ENCODE data around the gene ZBTB7C.

DNA sequence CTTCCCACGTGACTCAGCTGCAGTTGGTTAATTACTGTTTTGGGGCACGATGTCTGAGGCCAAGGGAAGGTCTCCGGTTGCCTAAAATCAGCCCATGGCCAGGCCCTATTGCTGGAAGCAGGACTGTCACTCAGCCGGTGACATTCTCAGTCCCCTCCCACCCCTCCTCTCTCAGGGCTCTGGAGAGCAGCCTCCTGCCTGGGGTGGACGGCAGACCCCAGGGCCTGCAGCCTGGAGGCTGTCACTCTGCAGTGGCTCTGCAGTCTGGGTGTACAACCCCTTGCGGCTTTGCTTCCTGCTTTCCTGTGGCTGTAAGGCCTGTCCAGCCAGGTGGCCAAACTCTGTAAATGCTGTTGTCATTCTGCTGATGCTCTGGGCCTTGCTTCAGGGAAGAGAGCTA, 32.8 kb downstream of the ZBTB7C start:
- TF ChIP-seq POLR2A (IDR thresholded peaks at IDR 0.05): no peak
- TF ChIP-seq, protein P1, sequence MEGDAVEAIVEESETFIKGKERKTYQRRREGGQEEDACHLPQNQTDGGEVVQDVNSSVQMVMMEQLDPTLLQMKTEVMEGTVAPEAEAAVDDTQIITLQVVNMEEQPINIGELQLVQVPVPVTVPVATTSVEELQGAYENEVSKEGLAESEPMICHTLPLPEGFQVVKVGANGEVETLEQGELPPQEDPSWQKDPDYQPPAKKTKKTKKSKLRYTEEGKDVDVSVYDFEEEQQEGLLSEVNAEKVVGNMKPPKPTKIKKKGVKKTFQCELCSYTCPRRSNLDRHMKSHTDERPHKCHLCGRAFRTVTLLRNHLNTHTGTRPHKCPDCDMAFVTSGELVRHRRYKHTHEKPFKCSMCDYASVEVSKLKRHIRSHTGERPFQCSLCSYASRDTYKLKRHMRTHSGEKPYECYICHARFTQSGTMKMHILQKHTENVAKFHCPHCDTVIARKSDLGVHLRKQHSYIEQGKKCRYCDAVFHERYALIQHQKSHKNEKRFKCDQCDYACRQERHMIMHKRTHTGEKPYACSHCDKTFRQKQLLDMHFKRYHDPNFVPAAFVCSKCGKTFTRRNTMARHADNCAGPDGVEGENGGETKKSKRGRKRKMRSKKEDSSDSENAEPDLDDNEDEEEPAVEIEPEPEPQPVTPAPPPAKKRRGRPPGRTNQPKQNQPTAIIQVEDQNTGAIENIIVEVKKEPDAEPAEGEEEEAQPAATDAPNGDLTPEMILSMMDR (IDR thresholded peaks at IDR 0.05): no peak

All from esophagus squamous epithelium (tissue), 4 donors.